ENCODE data around the gene ATF7IP2.

The ATF7IP2 gene

DNA sequence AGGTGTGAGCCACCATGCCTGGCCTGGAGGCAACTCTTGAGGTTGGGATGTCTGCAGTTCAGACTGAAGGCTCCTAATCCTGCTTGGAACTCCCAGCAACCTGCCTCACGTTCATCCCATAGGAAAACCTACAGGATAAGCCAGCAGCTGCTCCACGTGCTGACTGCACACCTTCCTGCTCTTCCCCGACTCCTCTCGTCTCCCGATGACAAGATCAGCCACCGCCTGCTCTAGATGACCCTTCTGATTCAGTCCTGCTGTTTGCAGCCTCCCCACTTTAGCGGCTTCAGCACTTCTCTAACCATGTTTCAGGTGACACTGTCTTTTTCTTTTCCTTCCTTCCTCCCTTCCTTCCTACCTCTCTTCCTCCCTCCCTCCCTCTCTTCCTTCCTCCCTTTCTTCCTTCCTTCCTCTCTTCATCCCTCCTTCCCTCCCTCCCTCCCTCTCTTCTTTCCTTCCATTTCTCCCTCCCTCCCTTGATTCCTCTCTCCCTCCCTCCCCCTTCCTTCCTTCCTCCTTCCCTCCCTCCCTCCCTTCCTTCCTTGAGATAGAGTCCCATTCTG is 132.7 kb downstream of the ATF7IP2 start:
- DNase-seq: no peak

DNA sequence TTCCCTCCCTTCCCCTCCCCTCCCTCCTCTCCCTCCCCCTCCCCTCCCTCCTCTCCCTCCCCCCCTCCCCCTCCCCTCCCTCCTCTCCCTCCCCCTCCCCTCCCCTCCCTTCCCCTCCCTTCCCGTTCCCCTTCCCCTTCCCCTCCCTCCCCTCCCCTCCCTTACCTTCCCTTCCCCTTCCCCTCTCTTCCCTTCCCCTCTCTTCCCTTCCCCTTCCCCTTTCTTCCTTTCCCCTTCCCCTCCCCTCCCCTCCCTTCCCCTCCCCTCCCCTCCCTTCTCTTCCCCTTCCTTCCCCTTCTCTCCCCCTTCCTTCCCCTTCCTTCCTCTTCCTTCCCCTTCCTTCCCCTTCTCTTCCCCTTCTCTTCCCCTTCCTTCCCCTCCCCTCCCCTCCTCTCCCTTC is 133.4 kb downstream of the ATF7IP2 start:
- DNase-seq: no peak

DNA sequence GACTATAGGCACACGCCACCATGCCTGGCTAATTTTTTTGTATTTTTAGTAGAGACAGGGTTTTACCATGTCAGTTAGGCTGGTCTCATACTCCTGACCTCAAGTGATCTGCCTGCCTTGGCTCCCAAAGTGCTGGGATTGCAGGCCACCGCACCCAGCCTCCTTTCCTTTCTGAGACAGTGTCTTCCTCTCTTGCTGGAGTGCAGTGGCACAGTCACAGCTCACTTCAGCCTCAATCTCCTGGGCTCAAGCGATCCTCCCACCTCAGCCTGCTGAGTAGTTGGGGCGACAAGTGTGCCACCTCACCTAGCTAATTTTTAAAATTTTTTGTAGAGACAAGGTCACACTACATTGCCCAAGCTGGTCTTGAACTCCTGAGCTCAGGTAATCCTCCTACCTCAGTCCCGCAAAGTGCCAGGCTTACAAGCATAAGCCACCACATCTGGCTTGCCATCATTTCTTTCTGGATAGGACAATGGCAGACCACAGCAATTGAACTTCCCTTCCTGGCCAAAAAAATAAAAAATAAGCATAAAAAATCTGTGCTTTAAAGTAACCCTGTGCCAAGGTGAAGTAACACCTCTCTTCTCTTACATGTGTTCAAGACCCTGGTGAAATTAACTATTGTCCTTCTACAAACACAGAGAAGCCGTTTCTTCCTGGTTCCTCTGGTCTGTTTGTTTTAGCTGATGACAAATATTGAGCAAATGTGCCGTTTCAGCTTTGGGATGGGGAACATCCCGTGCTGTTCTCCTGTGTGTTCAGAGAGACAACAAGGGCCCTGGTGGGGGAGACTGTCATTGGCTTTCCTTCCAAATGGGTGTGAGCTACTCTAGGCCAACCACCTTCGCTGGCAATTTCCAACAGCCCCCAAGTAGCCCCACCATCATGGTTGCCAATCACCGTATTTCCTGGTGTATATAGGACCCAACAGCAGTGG is 134.3 kb downstream of the ATF7IP2 start:
- no peak for DNase-seq

DNA sequence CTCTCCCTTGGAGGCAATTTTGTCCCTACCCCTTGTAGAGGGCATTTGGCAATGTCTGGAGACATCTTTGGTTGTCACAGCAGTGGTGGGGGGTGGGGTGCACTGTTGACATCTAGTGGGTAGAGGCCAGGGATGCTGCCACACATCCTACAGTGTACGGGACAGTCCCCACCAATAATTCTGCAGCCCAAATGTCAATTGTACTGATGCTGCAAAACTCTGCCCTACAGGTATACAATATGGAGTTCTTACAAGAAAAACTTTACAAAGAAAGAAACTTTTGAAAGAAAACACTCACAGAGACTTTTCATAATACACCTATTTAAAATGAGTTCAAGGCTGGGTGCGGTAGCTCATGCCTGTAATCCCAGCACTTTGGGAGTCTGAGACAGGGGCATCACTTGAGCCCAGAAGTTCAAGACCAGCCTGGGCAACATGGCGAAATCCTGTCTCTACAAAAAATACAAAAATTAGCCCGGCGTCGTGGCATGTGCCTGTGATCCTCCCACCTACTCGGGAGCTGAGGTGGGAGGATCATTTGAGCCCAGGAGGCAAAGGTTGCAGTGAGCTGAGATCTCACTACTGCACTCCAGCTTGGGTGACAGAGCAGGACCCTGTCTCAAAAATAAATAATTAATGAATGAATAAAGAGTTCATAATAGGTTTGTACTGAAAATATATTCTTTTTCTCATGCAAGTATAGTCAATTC is 135.2 kb downstream of the ATF7IP2 start:
- no peak for DNase-seq

DNA sequence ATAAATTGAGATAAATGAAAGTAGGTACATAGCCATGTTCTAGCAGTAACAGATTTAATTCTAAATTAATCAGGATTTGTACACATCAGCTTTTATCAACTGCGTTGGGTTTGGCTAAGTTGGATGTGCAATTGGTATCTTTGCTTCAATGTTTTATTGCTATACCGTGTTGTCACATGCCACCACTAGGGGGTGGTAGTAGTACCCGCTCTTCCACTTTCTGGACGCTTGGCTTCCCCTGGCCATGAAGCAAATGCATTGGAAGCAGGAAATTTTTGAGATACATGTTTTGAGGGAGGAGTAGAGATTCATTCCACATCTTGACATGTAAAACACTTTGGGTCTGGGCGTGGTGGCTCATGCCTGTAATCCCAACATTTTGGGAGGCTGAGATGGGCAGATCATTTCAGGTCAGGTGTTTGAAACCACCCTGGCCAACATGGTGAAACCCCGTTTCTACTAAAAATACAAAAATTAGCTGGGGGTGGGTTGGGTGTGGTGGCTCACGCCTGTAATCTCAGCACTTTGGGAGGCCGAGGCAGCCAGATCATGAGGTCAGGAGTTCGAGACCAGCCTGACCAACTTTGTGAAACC is 135.9 kb downstream of the ATF7IP2 start:
- peak; percentile 34 for DNase-seq

DNA sequence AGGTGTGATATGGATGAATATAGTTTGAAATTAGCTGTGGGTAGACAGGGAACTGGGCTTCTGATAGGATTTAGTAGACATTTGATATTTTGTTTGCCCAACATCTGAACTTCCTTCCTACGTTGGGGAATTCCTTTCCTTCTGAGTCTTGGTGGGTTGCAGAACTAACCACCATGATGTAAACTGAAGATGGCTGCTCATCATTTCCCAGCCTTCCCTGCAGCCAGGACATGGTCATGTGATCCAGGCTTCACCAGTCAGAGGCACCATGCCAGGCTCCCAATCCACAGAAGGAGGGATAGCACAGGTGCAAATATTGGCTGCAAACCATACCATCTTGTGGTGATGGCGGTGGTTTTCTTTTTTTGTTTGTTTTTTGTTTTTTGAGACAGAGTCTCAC is 137.1 kb downstream of the ATF7IP2 start:
- no peak for DNase-seq

DNA sequence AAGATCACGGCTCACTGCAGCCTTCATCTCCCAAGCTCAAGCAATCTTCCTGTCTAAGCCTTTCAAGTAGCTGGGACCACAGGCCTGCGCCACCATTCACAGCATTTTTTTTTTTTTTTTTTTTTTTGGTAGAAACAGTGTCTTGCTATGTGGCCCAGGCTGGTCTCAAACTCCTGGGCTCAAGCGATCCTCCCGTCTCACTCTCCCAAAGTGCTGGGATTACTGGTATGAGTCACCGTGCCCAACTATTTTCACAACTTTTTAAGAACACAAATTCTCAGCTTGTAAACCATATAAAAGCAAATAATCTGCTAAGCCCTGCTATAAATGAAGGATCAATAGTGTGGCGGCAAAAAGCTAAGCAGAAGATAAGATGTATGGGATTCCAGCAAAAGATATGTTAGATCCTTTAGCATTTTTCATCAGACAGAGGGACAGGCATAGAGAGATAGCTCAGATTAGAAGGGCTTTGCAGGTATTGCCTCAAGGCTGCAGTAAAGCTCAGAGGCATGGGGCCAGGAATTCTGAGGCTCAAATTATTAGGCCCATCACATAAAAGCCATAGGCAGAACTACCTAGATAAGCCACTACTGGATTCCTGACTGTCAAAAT is 139.5 kb downstream of the ATF7IP2 start:
- no peak for DNase-seq

DNA sequence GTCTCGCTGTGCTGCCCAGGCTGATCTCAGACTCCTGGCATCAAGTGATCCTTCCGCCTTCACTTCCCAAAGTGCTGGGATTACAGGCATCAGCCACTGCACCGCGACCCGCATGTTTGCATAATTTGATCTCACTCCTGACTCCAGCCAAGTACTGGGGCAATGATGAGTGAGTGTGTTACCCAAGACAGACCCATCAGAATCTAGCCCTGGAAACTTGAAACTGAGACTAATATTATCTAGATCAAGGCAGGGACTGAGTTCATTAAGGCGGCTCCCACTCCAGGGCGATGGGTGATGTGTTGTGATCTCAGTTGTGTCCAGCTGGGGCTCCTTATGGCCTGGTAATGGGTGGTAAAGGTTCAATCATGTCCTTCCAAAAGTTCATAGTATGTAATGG is 141.1 kb downstream of the ATF7IP2 start:
- no peak for DNase-seq

DNA sequence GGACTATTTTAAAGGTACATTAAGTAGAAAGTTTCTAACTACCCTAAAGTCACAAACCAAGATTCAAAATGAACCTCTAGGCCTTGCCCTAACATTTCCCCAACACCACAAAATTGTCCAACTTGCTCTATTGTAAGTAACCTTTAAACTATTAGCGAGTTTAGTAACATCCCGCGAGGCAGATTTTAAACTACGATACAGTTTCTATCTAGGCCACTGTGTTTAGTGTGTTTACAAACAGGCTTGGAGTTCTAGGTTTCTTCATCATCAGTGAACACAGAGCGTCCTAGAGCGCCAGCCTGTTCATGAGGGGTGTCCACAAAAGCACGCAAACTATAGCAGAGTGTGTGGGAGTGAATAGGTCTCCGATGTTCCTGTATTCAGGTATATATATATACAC is 142.8 kb downstream of the ATF7IP2 start:
- no peak for DNase-seq

DNA sequence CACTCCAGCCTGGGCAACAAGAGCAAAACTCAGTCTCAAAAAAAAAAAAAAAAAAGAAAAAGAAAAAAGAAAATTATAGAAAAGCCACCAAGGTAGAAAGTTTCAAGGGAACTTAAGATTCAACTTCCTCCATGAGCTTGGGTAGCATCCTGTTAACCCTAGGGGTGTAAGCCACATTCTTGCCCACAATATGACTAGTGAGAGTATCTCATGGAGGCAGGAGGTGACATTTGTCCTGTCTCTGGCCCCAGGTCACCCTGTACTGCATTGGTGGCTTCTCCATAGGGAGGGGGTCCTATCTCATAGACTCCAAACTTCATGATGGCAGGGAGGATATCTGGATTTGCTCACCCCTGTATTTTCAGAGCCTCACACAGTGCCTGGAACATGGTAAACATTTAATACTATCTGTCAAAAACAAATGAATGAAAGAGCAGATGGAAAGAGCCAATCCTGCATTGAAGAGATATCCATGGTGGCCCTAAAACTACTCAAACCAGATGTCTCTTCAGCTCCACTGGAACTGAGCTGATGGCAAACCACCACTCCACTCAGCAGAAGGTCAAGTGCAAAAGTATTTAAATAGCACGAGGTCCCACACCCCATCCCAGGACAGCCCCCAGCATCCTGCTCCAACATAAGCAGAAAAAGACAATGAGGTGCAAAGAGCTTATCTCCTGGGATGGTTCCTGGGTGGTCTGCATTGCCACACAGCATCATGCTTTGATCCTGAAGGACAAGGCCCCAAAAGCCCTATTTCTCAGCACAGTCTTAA is 144.2 kb downstream of the ATF7IP2 start:
- no peak for DNase-seq

DNA sequence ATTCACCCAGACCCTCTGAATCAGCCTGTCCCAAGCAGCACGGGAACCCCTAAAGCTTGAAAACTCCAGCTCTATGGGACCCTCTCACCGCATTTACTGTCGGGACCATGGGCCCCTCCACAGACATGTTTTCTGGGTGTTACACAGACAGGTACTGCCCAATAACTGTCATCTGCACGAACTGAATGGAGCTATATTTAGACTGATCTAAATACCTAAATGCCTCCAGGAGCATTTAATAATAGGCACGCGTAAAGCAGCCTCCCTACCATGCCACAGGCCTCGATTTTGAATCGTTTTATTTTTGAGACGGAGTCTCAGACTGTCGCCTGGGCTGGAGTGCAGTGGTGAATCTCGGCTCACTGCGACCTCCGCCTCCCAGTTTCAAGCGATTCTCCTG is 144.8 kb downstream of the ATF7IP2 start:
- no peak for DNase-seq

DNA sequence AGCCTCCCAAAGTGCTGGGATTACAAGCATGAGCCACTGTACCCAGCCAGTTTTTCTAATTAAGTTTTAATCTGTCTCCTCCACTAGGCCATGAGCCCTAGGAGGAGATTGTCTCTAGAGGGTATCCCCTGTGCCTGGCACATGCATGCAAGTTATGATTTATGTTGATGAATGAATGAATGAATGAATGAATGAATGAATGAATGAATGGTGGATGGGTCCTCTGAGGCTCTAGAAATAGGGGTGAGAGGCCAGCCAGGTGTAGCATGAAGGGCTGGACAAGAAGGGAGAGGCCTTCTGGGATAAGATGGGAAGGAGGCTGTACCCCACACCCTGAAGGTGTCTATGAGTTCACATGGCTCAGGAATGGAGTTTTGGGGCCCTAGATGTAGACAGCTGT is 145.7 kb downstream of the ATF7IP2 start:
- DNase-seq: no peak

Measured in stimulated activated CD4-positive, alpha-beta T cell treated with anti-CD3 and anti-CD28 coated beads, Interleukin-1b, Interleukin-23, amount 100 ng/mL, for 48 hours (primary cell).